Endothelial cell of umbilical vein (primary cell): Measurements from ENCODE around the gene APOBEC4. TPM values are rescaled to one million over a fixed set of nuclear protein-coding genes. Genes with fewer than 3 reads are reported as not detected.
"Not testable (repeated sequence)": the region's sequence is repeated elsewhere in the genome, so short reads cannot be mapped to it uniquely, and the experiment has no call there.

ENCODE experiments used
- BruUV-seq: library from RNA; stranded (reverse); fragments of 400-500 nt; replicated peaks from 2 replicates; lab custom pipeline; 2021; lab: Mats Ljungman, UMichigan
- CTCF ChIA-PET: fragments of 300-600, 350-600 bp; sonication (Branson Sonifier 250); formaldehyde crosslinking; loops from one replicate; lab custom pipeline; 2021; ENCODE audit warnings: antibody characterized with exemption, inconsistent platforms; lab: Charles Lee
- POLR2A ChIA-PET: fragments of 300-600, 350-600 bp; sonication (Branson Sonifier 250); formaldehyde crosslinking; loops from one replicate; lab custom pipeline; 2021; ENCODE audit warnings: antibody characterized with exemption, inconsistent platforms; lab: Charles Lee
- DNase-seq: peaks from one replicate; pipeline ENCODE4 v3.0.0-alpha.2; 2011; ENCODE audit warnings: low read depth, low spot score
- FAIRE-seq: peaks from 2 replicates; lab custom pipeline; 2011; peaks lifted over from hg19 to GRCh38; lab: Jason Lieb, UNC
- H2AFZ ChIP-seq: 2 replicates; pipeline ENCODE4 v1.6.0; 2012; ENCODE audit warnings: low read depth, low read length, control low read depth, inconsistent platforms
- H3K27ac ChIP-seq: 2 replicates; pipeline ENCODE4 v1.5.1; 2011; ENCODE audit warnings: low read depth, mild to moderate bottlenecking, control low read depth, low read length, moderate library complexity; ENCODE audit not compliant: insufficient read depth
- H3K27me3 ChIP-seq, 2 experiments: 2 replicates each; pipeline versions ENCODE4 v1.6.0 to v1.6.1; 2011; ENCODE audit warnings: low read length in 2 of 2, mixed read lengths in 1 of 2; ENCODE audit not compliant: control insufficient read depth in 2 of 2, insufficient read depth in 2 of 2
- H3K36me3 ChIP-seq, 2 experiments: 2 replicates in 1 of 2; 3 replicates in 1 of 2; pipeline ENCODE4 v1.5.1; 2011; ENCODE audit warnings: low read length in 2 of 2, mild to moderate bottlenecking in 1 of 2, moderate library complexity in 1 of 2; ENCODE audit not compliant: control insufficient read depth in 2 of 2, insufficient read depth in 2 of 2; ENCODE audit errors: extremely low read depth in 1 of 2
- H3K4me1 ChIP-seq: 3 replicates; pipeline ENCODE4 v1.5.1; 2011; ENCODE audit warnings: mild to moderate bottlenecking, low read length; ENCODE audit not compliant: control insufficient read depth, insufficient read depth; ENCODE audit errors: extremely low read depth
- H3K4me2 ChIP-seq: 2 replicates; pipeline ENCODE4 v1.6.1; 2011; ENCODE audit warnings: low read length, control low read depth, mixed read lengths; ENCODE audit not compliant: insufficient read depth
- H3K4me3 ChIP-seq, 3 experiments: fragments of 200-600 bp in 1 of 3; sonication (generic), shearing (Covaris generic) in 1 of 3; replicated peaks in 1 of 3; 2 replicates each; pipeline ENCODE4 v1.5.1; 2011 to 2016; ENCODE audit warnings: control low read depth in 3 of 3, low read length in 3 of 3, mild to moderate bottlenecking in 2 of 3, inconsistent platforms in 1 of 3, low read depth in 1 of 3, moderate library complexity in 1 of 3; ENCODE audit not compliant: insufficient read depth in 1 of 3
- H3K79me2 ChIP-seq: 2 replicates; pipeline ENCODE4 v1.6.0; 2012; ENCODE audit warnings: low read length, inconsistent platforms; ENCODE audit not compliant: control insufficient read depth, insufficient read depth
- H3K9ac ChIP-seq: replicated peaks from 2 replicates; pipeline ENCODE3; 2011; ENCODE audit warnings: low read length, control low read depth; ENCODE audit not compliant: insufficient read depth; ENCODE audit errors: extremely low read depth
- H3K9me1 ChIP-seq: replicated peaks from 3 replicates; pipeline ENCODE4 v1.6.0; 2011; ENCODE audit warnings: mild to moderate bottlenecking, low read length; ENCODE audit not compliant: control insufficient read depth, insufficient read depth; ENCODE audit errors: extremely low read depth
- H3K9me3 ChIP-seq: replicated peaks from 2 replicates; pipeline ENCODE4 v1.5.1; 2012; ENCODE audit warnings: low read length, inconsistent platforms; ENCODE audit not compliant: control insufficient read depth, insufficient read depth
- H4K20me1 ChIP-seq: replicated peaks from 2 replicates; pipeline ENCODE3; 2011; ENCODE audit warnings: mild to moderate bottlenecking, low read length; ENCODE audit not compliant: control insufficient read depth, insufficient read depth; ENCODE audit errors: extremely low read depth
- CTCF ChIP-seq, 2 donors: IDR thresholded peaks; 1 replicate in 1 of 2; 2 replicates in 1 of 2; pipeline ENCODE4 v1.5.1; 2011; ENCODE audit warnings: low read length in 2 of 2, mild to moderate bottlenecking in 2 of 2, moderate library complexity in 2 of 2, control low read depth in 1 of 2, inconsistent platforms in 1 of 2, low read depth in 1 of 2; ENCODE audit not compliant: insufficient read depth in 1 of 2; ENCODE audit errors: extremely low read depth in 1 of 2
- EZH2 ChIP-seq: IDR thresholded peaks from 2 replicates; pipeline ENCODE4 v1.6.1; 2012; ENCODE audit warnings: borderline replicate concordance, low read depth, mild to moderate bottlenecking, moderate library complexity, low read length, inconsistent platforms; ENCODE audit not compliant: severe bottlenecking
- FOS ChIP-seq: IDR thresholded peaks from 2 replicates; pipeline ENCODE4 v1.6.1; 2011; ENCODE audit warnings: mild to moderate bottlenecking, low read length, moderate library complexity, borderline replicate concordance; ENCODE audit not compliant: insufficient read depth
- GATA2 ChIP-seq: IDR thresholded peaks from 2 replicates; pipeline ENCODE4 v1.7.0; 2011; ENCODE audit warnings: low read depth, mild to moderate bottlenecking, moderate library complexity, mixed read lengths, low read length; ENCODE audit not compliant: insufficient read length, insufficient read depth
- JUN ChIP-seq: IDR thresholded peaks from 2 replicates; pipeline ENCODE4 v1.6.1; 2011; ENCODE audit warnings: borderline replicate concordance, low read depth; ENCODE audit not compliant: insufficient read length, insufficient read depth
- MAX ChIP-seq: IDR thresholded peaks from 2 replicates; pipeline ENCODE4 v1.6.1; 2011; ENCODE audit not compliant: insufficient read depth, insufficient read length
- MYC ChIP-seq: IDR thresholded peaks from one replicate; pipeline ENCODE4 v1.6.1; 2011; ENCODE audit warnings: mild to moderate bottlenecking, low read depth, low read length
- POLR2A ChIP-seq: IDR thresholded peaks from 2 replicates; pipeline ENCODE4 v1.6.1; 2012; ENCODE audit warnings: low read depth, mild to moderate bottlenecking, control low read depth, low read length
- POLR2AphosphoS5 ChIP-seq: IDR thresholded peaks from 2 replicates; pipeline ENCODE4 v1.6.1; 2012; ENCODE audit warnings: low read depth, mild to moderate bottlenecking, control low read depth, low read length, moderate library complexity; ENCODE audit not compliant: insufficient read depth
- dilution Hi-C: fragments of 300-500 bp; cut with MboI; formaldehyde crosslinking; loops from one replicate; pipeline ENCODE4 v1.15.0; 2019; ENCODE audit warnings: low sequenced_read_pairs; ENCODE audit not compliant: extremely low pct_ligation_motif_present
- intact Hi-C: fragments of 100-400 bp; cut with micrococcal nuclease; formaldehyde crosslinking; loops from one replicate; pipeline ENCODE4 v1.10.0; 2022
- polyA plus RNA-seq, 4 experiments: library from polyadenylated mRNA; depleted of rRNA in 3 of 4; stranded (reverse) in 3 of 4; unstranded in 1 of 4; fragments of >200 nt; gene quantifications; 2 replicates each; pipeline versions ENCODE4 v1.2.1 to v1.2.3, GENCODE V29; 2011 to 2012; ENCODE audit warnings: missing spikeins in 1 of 4
- total RNA-seq: library from RNA; stranded (reverse); gene quantifications from 2 replicates; pipeline ENCODE4 v1.2.3, GENCODE V29; 2021

The APOBEC4 gene
- total and polyA plus RNA-seq, 2 donors (not counting 3 experiments of a cell fraction or from before 2014, with no cell fraction given) = not detected

- H3K9me3 ChIP-seq = no peaks in the 10 kb centered on the region
- DNase-seq (no peak), FAIRE-seq (no peak)
- no peaks in the 10 kb centered on the region for H3K79me2 ChIP-seq
- ChIA-PET POLR2A (no interaction called here), CTCF (interaction anchor here (1.3 to 2.2 kb wide), 2 partner anchors 11 to 13 kb away, joined by 3 to 10 read pairs; no protein-coding TSS in a partner anchor)
- TF ChIP-seq FOS = no peak
- no peak for TF ChIP-seq EZH2
- no peak overlapping the region for H3K4me3 ChIP-seq
- dilution Hi-C loops (no loop called here), intact Hi-C loops (no loop called here)
- H3K9me1 ChIP-seq = no peaks in the 10 kb centered on the region
- no peaks in the 10 kb centered on the region for H3K27me3 ChIP-seq
- BruUV-seq = no TSS peak
- H4K20me1 ChIP-seq = peaks cover under 1% of the 10 kb centered on the region
- no peak overlapping the region for H3K27ac ChIP-seq
- no peak overlapping the region for H3K4me2 ChIP-seq
- H2AFZ ChIP-seq = no peak overlapping the region
- peaks cover 0 to 3% of the 10 kb centered on the region in 2 experiments for H3K36me3 ChIP-seq
- H3K4me1 ChIP-seq = no peaks in the 10 kb centered on the region
- no peak overlapping the region for H3K9ac ChIP-seq
Observed at GRCh38 chr1:183620311-183620710, 32.8 kb downstream of the APOBEC4 start.

GRCh38 chr1:183619781-183620180, 33.3 kb downstream of the APOBEC4 start:
- H2AFZ ChIP-seq = no peak overlapping the region
- no peak overlapping the region for H3K9ac ChIP-seq
- H3K9me3 ChIP-seq = no peaks in the 10 kb centered on the region
- no peak overlapping the region for H3K4me3 ChIP-seq
- no peaks in the 10 kb centered on the region for H3K4me1 ChIP-seq
- FAIRE-seq (no peak), DNase-seq (no peak)
- no peaks in the 10 kb centered on the region for H3K27me3 ChIP-seq
- intact Hi-C loops = no loop called here
- no peaks in the 10 kb centered on the region for H3K79me2 ChIP-seq
- H3K36me3 ChIP-seq = peaks cover 0 to 2% of the 10 kb centered on the region in 2 experiments
- H3K27ac ChIP-seq = no peak overlapping the region
- no peak overlapping the region for H3K4me2 ChIP-seq
- H3K9me1 ChIP-seq = no peaks in the 10 kb centered on the region
- BruUV-seq = no TSS peak
- dilution Hi-C loops = no loop called here
- H4K20me1 ChIP-seq = no peaks in the 10 kb centered on the region
- CTCF ChIA-PET = interaction anchor here (1.3 to 2.2 kb wide), 2 partner anchors 11 to 14 kb away, joined by 3 to 10 read pairs; no protein-coding TSS in a partner anchor
- POLR2A ChIA-PET = no interaction called here
- TF ChIP-seq FOS (no peak), GATA2 (no peak), POLR2A (no peak), CTCF (IDR thresholded peaks at IDR 0.05; ENCODE audit: extremely low read depth in 1 of 2, insufficient read depth in 1 of 2, low read depth in 1 of 2, low read length in 2 of 2) (no peak), MYC (no peak), POLR2AphosphoS5 (no peak), JUN (no peak), MAX (no peak), EZH2 (no peak)

- BruUV-seq, H3K4me3 ChIP-seq, H3K4me2 ChIP-seq, dilution Hi-C loops, FAIRE-seq, H3K9me1 ChIP-seq, H3K79me2 ChIP-seq, H3K9ac ChIP-seq, H3K4me1 ChIP-seq, H3K27me3 ChIP-seq, POLR2A ChIA-PET, H3K36me3 ChIP-seq, DNase-seq, H3K9me3 ChIP-seq, H4K20me1 ChIP-seq, intact Hi-C loops, H2AFZ ChIP-seq, H3K27ac ChIP-seq, CTCF ChIA-PET: not testable (repeated sequence)
Observed at GRCh38 chr1:183618202-183618601, 34.9 kb downstream of the APOBEC4 start.
